Astrocyte of the cerebellum (primary cell): ENCODE results near the gene PCID2.

ENCODE experiments used
- DNase-seq: peaks from one replicate; pipeline ENCODE4 v3.0.0-alpha.2; 2011; ENCODE audit warnings: low read depth
- H3K4me3 ChIP-seq: 2 replicates; pipeline ENCODE4 v1.5.1; 2011; ENCODE audit warnings: mild to moderate bottlenecking, low read depth, low read length, moderate library complexity
- CTCF ChIP-seq: IDR thresholded peaks from 2 replicates; pipeline ENCODE4 v1.5.1; 2012; ENCODE audit warnings: low read length, low read depth, moderate library complexity, mild to moderate bottlenecking; ENCODE audit errors: missing control alignments
- in situ Hi-C: cut with HindIII; loops from 2 replicates; pipeline ENCODE4 v1.10.0; 2017; ENCODE audit warnings: low sequenced_read_pairs

The PCID2 gene

GRCh38 chr13:113145911-113146598 is 62.4 kb downstream of the PCID2 start:
- in situ Hi-C loops, result loop anchor here (10.0 kb wide), 1 partner anchor 71 kb away; no protein-coding TSS in a partner anchor
- no peak overlapping the region for H3K4me3 ChIP-seq
- DNase-seq, result no peak
- no peak for TF ChIP-seq CTCF

- no peak for DNase-seq
Observed at GRCh38 chr13:113145496-113145895, 63.0 kb downstream of the PCID2 start.

GRCh38 chr13:113144255-113144629 is 64.2 kb downstream of the PCID2 start:
- DNase-seq, result no peak
- no peak for TF ChIP-seq CTCF
- in situ Hi-C loops, result loop anchor here (10.0 kb wide), 1 partner anchor 69 kb away; no protein-coding TSS in a partner anchor
- H3K4me3 ChIP-seq, result no peak overlapping the region

More at GRCh38 chr13:113145496-113145895, 63.0 kb downstream of the PCID2 start:
- no peak overlapping the region for H3K4me3 ChIP-seq
- no peak for TF ChIP-seq CTCF
- in situ Hi-C loops, result loop anchor here (10.0 kb wide), 1 partner anchor 71 kb away; no protein-coding TSS in a partner anchor

- DNase-seq, result no peak
- H3K4me3 ChIP-seq, result no peak overlapping the region
- in situ Hi-C loops, result loop anchor here (10.0 kb wide), 1 partner anchor 69 kb away; no protein-coding TSS in a partner anchor
- no peak for TF ChIP-seq CTCF
Observed at GRCh38 chr13:113143466-113144254, 64.8 kb downstream of the PCID2 start.

GRCh38 chr13:113142876-113143275 is 65.6 kb downstream of the PCID2 start:
- no peak overlapping the region for H3K4me3 ChIP-seq
- no peak for DNase-seq
- in situ Hi-C loops, result loop anchor here (10.0 kb wide), 1 partner anchor 68 kb away; no protein-coding TSS in a partner anchor
- no peak for TF ChIP-seq CTCF

- in situ Hi-C loops, result loop anchor here (10.0 kb wide), 1 partner anchor 67 kb away; no protein-coding TSS in a partner anchor
- DNase-seq, result no peak
- no peak overlapping the region for H3K4me3 ChIP-seq
- TF ChIP-seq CTCF, result no peak
Observed at GRCh38 chr13:113141601-113141970, 66.9 kb downstream of the PCID2 start.
